Activated CD4-positive, alpha-beta T cell treated with anti-CD3 and anti-CD28 coated beads for 24 hours (primary cell): ENCODE measurements around the gene ADCYAP1.
"Not testable (repeated sequence)": the region's sequence is repeated elsewhere in the genome, so short reads cannot be mapped to it uniquely, and the experiment has no call there.

Source experiments
- DNase-seq, 2 donors: peaks; one replicate each; pipeline ENCODE4 v3.0.0-alpha.2; 2020; ENCODE audit warnings: low read depth in 2 of 2

The ADCYAP1 gene

DNA sequence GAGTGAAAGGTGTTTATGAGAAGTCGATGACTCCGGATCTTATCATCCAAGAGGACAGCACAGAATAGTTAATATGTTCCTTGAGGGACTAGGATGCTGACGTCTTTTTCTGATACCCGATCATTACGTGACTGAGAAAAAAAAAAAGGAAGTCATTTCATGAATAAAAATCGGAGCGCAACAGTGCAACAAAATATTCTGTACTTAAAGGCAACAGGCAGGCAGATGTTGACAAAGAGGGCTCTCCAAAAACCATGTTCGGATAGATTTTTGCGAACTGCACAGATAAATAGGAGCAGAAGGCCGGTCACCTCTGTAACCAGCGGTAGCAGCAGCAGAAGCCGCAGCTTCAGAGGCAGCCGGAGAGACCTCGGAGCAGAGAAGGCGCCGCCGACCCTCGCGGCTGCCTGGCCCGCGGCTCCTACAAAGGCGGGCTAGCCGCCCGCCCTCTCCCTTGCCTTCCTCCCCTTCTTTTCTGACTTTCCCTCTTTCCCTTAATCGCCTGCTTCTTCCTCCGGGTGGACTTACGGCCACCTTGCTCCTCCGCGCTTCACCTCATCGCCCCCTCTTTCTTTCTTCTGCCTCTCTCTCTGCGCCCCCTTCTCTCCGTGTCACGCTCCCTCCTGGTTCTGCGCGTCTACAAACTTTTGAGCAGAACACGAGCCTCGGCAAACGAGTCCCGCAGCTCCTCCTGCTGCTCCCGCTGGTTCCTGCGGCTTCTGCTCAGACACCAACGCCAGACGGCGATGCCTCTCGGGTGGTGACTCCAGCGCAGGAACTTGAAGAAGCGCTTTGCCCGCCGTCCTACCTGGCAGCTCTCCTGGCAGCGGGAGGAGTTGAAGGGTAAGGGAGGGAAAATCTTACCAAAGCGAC is at the start of gene ADCYAP1:
Gene ADCYAP1, plus strand, starts transcription at position 654 of the 873 bp plus-strand sequence. CDS start 516 bp downstream, outside the sequence.
- no peak for DNase-seq

DNA sequence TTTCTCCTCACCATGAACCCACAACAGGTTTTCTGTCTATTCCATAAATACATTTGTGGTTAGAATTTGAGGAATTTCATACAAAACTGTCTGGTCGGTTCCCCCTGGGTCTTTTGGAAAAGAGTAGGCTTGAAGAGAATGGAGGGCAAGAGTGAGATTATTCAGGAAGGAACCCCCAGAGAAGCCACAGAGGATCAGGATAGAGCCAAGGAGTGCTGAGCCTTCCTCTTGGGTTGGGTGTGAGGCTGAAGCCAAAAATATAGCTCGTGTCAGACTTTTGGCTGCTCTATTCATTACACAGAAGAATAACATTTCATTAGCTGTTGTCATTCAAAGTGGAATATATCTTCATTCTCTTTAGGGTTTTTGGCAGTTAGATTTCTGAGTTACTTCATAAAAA is 46.7 kb upstream of the ADCYAP1 start:
- DNase-seq: no peak

- DNase-seq: peak; percentile 28 to 46
These were observed 39.8 kb upstream of the ADCYAP1 start for GRCh38 chr18:864872-865273.

DNA sequence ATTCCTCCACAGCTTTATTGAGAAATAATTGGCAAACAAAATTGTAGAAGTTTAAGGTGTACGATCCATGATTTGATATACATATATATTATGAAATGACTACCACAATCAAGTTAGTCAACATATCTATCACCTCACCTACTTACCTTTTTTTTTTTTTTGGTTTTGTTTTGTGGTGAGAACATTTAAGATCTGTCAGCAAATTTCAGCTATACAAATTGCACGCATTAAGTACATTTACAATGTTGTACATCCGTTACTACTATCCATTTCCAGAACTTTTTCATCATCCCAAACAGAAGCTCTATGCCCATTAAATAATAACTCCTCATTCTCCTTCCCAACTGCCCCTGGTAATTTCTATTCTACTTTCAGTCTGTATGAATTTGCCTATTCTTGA is 37.4 kb upstream of the ADCYAP1 start:
- no peak for DNase-seq

DNA sequence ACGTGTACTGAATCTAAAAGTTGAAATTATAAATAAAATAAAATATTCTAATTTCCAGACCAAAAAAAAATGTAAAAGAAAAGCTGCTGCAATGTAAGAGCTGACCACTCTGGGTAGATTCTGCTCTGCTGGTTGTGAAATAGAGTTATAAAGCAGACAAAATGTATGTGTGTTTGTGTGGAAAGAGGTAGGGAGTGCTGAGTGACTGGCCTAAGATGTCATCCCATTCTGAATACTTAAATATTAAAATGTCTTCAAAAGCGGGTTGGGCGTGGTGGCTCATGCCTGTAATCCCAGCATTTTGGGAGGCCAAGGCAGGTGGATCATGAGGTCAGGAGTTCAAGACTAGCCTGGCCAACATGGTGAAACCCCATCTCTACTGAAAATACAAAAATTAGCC is 31.2 kb upstream of the ADCYAP1 start:
- not testable (repeated sequence) for DNase-seq

GRCh38 chr18:875912-876311 is 28.8 kb upstream of the ADCYAP1 start:
- DNase-seq: no peak

DNA sequence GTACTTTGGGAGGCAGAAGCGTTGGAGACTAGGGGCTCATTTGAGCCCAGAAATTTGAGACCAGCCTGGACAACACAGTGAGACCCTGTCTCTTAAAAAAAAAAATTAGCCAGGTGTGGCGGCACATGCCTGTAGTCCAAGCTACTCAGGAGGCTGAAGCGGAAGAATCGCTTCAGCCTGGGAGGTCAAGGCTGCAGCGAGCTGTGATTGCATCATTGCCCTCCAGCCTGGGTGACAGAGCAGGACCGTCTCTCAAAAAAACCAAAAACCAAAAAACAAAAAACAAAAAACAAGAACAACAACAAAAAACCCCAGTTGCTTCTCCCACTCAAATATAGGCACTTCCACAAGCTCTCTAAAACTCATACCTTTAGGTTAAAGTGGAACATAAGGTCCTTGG is 27.4 kb upstream of the ADCYAP1 start:
- no peak for DNase-seq

DNA sequence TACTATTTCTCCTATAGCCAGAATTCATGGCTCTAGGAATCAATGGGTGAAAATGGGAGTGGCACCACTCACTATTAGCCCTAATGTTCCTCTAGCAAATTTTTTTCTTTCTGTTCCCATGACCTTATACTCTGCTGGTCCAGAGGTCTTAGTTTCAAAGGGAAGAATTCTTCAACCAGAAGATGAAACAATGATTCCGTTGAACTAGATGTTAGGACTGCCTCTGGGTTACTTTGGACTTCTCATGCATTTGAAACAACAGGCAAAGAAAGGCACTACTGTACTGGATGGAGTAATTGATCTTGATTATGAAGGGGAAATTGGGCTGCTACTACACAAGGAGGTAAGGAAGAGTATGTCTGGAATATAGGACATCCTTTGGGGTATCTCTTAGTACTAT is 18.6 kb upstream of the ADCYAP1 start:
- no peak for DNase-seq

DNA sequence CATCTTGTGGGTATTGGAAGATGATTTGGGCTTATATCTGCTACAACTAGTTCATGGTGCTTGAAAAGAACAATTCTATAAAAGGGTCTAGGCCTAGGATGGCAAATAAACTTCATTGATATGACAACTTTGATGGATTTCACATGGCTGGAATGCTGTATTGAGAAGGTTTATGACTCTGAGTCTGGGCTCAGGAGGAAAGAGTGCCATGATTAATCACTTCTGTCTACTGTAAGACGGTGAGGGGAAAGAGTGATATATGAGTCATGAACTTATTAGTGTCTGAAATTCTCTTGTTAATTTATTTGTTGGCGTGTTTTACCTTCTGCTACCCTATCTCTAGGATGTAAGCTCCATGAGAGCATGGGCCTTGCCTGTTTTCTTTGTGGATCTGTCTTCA is 17.0 kb upstream of the ADCYAP1 start:
- DNase-seq: no peak

GRCh38 chr18:892316-892715 is 12.4 kb upstream of the ADCYAP1 start:
- DNase-seq: no peak

GRCh38 chr18:896315-896714 is 8.4 kb upstream of the ADCYAP1 start:
- no peak for DNase-seq

- DNase-seq: no peak
These were observed 2.9 kb upstream of the ADCYAP1 start for GRCh38 chr18:901761-902160.

GRCh38 chr18:902229-902628 is 2.4 kb upstream of the ADCYAP1 start:
- DNase-seq: no peak

- DNase-seq: peak in 1 of 2 donors; percentile 35
These were observed 970 bp upstream of the ADCYAP1 start for GRCh38 chr18:903701-904100.

DNA sequence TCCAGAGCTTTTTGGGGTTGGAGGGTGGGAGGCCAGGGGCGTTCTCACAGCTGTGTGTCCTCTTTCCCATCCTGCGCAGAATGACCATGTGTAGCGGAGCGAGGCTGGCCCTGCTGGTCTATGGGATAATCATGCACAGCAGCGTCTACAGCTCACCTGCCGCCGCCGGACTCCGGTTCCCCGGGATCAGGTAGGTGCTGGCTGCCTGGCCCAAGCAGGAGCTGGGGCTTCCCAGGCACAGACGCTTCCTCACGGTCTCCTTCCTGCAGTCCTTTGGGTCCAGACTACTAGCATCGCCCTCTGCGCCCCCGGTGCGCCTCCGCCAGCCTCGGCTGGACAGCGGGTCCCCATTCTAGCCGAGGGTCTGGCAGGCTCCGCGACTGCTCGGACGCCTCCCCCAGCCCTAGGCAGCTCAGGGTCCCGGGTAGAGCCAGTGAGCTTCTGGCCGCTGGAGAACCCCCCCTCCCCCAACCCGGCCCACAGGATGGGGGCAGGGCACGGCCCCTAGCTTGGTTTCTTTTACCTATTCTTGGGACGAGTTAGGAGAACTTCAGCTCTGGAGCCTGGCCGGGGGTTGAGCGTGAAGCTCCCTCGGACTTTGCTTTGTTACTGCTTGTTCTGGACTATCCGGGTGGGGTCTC is 756 bp downstream of the ADCYAP1 start:
- no peak for DNase-seq

GRCh38 chr18:905948-906415 is 1.3 kb downstream of the ADCYAP1 start:
- DNase-seq: no peak

DNA sequence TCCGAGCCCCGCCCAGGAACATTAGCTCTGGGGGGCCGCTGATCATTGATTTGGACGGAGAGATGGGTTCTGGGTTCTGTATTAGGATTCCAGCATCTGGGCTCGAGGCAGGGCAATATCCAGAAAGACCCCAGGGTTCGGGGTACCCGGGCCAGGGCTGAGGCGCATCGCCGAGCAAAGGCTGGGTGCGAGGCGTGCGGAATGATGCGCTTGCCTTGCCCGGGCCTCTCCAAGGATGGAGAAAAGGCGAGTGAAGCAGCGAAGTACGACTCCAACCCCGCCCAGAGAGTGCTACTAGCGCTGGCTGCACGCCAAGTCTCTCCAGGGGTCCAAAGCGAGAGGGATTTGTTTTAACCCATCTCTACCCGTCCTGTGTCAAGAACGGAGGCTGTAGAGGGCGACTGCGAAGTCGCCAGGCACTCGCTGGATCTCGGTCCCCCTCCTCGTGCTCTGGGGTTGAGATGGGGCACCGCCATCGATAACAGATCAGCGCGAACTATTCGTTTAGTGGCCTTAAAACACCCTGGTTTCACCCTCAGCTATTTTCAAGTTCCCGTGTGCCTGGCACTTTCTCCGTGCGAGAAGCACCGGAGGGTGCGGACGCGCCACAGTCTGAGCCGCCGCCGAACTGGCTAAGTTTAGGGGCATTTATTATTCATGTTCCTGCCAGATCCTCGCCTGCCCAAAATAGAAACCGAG is 1.9 kb downstream of the ADCYAP1 start:
- DNase-seq: no peak

GRCh38 chr18:907115-907884 is 2.6 kb downstream of the ADCYAP1 start:
- no peak for DNase-seq

GRCh38 chr18:907885-908757 is 3.5 kb downstream of the ADCYAP1 start:
- no peak for DNase-seq
